GM12873 (cell line): ENCODE results near the gene HYCC1.

Experiments
- CTCF ChIP-seq: IDR thresholded peaks from 2 replicates; pipeline ENCODE4 v1.5.1; 2012; ENCODE audit warnings: low read depth, mild to moderate bottlenecking, moderate library complexity, low read length, control low read depth; ENCODE audit not compliant: insufficient read depth; ENCODE audit errors: missing control alignments

Gene HYCC1

DNA sequence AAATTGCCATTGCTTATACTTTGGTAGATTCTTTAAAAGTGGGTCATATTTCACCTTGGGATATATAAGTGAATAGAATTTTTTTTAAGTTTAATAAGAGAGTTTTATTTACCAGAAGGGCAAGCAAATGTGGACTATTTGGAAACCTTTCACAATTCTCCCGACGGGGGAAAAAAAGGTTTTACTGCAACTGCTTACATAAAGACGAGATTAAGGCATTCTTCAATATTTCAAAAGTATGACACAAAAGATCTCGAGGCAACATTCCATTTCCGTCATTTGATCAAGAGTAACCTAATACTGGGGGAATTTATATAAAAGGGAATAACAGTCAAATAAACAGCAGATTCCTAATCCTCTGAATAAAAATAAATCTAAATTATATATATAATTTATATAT is 28.5 kb downstream of the HYCC1 start:
- TF ChIP-seq CTCF: no peak

DNA sequence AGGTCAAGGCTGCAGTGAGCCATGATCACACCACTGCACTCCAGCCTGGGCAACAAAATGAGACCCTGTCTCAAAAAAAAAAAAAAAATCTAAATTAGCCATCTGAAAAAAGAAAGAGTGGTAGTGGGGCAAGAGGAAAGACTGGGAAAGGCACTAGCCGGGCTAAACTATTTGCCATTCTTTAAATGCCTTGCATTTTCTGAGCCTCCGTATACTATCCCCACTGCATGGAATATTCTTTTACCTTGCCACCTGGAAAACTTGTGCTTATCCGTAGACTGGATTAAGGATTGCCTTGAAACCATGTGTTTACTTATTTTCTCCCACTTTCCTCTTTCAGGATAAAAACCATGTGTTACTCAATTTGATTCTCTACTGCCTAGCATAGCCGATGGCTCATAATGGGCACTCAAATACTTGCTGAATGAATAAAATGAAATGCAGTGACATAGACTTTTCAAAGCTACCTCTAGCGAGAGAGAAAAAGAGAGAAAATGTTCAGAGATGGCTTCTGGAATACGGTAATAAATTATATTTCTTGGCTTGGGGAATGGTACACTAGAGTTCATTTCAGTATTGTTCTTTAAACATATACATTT is 30.6 kb downstream of the HYCC1 start:
- TF ChIP-seq CTCF: no peak

- no peak for TF ChIP-seq CTCF
These were observed 33.5 kb downstream of the HYCC1 start for GRCh38 chr7:22980422-22980821.

DNA sequence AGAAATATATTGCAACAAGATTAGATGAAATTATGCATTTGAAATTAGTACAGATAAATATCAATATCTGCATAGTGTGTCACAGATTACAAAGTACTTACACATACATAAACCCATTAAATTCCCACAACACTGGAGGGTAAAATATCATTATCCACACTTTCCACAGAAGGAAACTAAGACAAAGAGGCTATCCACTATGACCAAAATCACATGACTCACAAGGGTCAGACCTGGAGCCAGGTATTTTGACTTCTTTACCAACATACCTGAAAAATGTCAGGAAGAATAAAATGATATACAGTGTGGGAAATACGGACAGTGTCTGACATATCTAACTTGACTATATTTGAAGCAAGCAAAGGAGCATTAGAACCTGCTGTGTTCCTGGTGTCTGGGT is 34.1 kb downstream of the HYCC1 start:
- no peak for TF ChIP-seq CTCF

- TF ChIP-seq CTCF: no peak
These were observed 34.7 kb downstream of the HYCC1 start for GRCh38 chr7:22979251-22979650.

DNA sequence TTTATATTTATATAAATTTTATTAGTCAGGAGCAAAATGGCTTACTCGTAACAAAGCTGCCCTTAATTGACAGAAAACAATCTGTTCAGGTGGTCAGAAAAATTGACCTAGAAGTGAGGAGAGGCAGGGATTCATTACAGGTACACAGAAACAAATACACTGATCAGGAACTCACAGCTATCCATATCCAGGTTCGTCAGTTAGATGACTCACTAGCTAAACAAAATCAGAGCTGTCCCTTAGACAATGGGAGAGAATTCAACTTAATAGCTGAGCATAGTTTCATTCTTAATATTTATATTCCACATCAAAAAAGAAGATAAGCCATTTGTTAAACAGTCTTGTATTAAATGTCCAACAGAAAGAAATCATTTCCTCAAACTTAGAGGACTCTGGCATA is 41.7 kb downstream of the HYCC1 start:
- no peak for TF ChIP-seq CTCF

DNA sequence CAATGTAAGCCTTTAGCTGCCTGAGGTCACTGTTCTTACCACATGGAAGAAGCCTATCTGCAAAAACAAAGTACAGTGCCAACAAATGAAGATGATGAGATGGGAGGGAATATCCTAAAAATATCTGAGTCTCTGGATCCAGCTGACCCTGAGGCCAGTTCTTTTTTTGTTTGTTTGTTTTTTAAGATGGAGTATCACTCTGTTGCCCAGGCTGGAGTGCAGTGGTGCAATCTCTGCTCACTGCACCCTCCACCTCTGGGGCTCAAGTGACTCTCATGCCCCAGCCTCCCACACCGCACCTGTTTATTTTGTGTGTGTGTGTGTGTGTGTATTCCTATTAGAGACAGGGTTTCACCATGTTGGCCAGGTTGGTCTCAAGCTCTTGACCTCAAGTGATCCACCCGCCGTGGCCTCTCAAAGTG is 44.9 kb downstream of the HYCC1 start:
- no peak for TF ChIP-seq CTCF
